Gastroesophageal sphincter (tissue), 4 donors: Measurements from ENCODE around the gene WDR47. TPM values are rescaled to one million over a fixed set of nuclear protein-coding genes. Genes with fewer than 3 reads are reported as not detected.
"Not testable (repeated sequence)": the region's sequence is repeated elsewhere in the genome, so short reads cannot be mapped to it uniquely, and the experiment has no call there.

Source experiments
- ATAC-seq: fragments of 150-250 bp; one replicate; pipeline ENCODE4 v1.9.1; 2016; ENCODE audit warnings: mild to moderate bottlenecking, moderate library complexity
- H3K27ac ChIP-seq, 4 donors: fragments of 200-600 bp; sonication (generic) in 3 of 4; 1 replicate in 3 of 4; 2 replicates in 1 of 4; pipeline ENCODE4 v1.5.1; 2016 to 2019
- H3K27me3 ChIP-seq: fragments of 200-600 bp; sonication (generic); one replicate; pipeline ENCODE4 v1.5.1; 2019
- H3K36me3 ChIP-seq, 2 donors: fragments of 200-600 bp; sonication (generic); one replicate each; pipeline ENCODE4 v1.5.1; 2019; ENCODE audit warnings: control low read depth in 1 of 2
- H3K4me1 ChIP-seq, 3 donors: fragments of 200-600 bp; sonication (generic); 1 replicate in 2 of 3; 2 replicates in 1 of 3; pipeline ENCODE4 v1.5.1; 2016 to 2019; ENCODE audit warnings: control low read depth in 2 of 3
- H3K4me3 ChIP-seq, 2 donors: fragments of 200-600 bp; sonication (generic); one replicate each; pipeline ENCODE4 v1.5.1; 2019; ENCODE audit warnings: mild to moderate bottlenecking in 1 of 2, moderate library complexity in 1 of 2
- H3K9me3 ChIP-seq, 3 donors: fragments of 200-600 bp; sonication (generic); one replicate each; pipeline ENCODE4 v1.5.1; 2017 to 2019; ENCODE audit warnings: control low read depth in 2 of 3
- CTCF ChIP-seq, 4 experiments: fragments of 200-600 bp in 2 of 4; fragments of 450-650 bp in 2 of 4; sonication (generic) in 1 of 4; IDR thresholded peaks; one replicate each; pipeline ENCODE4 v1.5.1; 2017 to 2019; ENCODE audit warnings: antibody characterized with exemption in 4 of 4, mild to moderate bottlenecking in 2 of 4, moderate library complexity in 2 of 4
- EP300 ChIP-seq: sonication (generic); formaldehyde crosslinking; IDR thresholded peaks from one replicate; pipeline ENCODE4 v1.6.1; 2017; ENCODE audit warnings: antibody characterized with exemption, mild to moderate bottlenecking
- POLR2A ChIP-seq, 2 donors: fragments of 450-650 bp; IDR thresholded peaks; one replicate each; pipeline ENCODE4 v1.6.1; 2017; ENCODE audit warnings: antibody characterized with exemption in 2 of 2, mild to moderate bottlenecking in 2 of 2, moderate library complexity in 1 of 2
- POLR2AphosphoS5 ChIP-seq: sonication (generic); formaldehyde crosslinking; IDR thresholded peaks from one replicate; pipeline ENCODE4 v1.6.1; 2017; ENCODE audit warnings: antibody characterized with exemption
- WGBS, 2 donors: methylation state at CpG; one replicate each; pipeline ENCODE4 v1.1.5; 2018; ENCODE audit warnings: low coverage in 1 of 2; 5-methylcytosine and 5-hydroxymethylcytosine counted together
- small RNA-seq, 4 donors: library from RNA; depleted of rRNA; stranded (forward); fragments of <200 nt; gene quantifications; one replicate each; pipeline ENCODE3, GENCODE V24; 2016
- total RNA-seq, 4 donors: library from RNA; depleted of rRNA; stranded (reverse); fragments of >200 nt; gene quantifications; one replicate each; pipeline ENCODE4 v1.1.0, GENCODE V29; 2016

The WDR47 gene
- total RNA-seq, 4 donors from 2014 or later = 19.7 to 31.3 (median 25.1) TPM

GRCh38 chr1:108936170-108936569, 105.7 kb downstream of the WDR47 start:
- H3K27ac ChIP-seq = no peak overlapping the region
- no peaks in the 10 kb centered on the region for H3K27me3 ChIP-seq
- no peaks in the 10 kb centered on the region for H3K4me1 ChIP-seq
- no peak overlapping the region for H3K4me3 ChIP-seq
- ATAC-seq = no peak
- no peak for TF ChIP-seq POLR2AphosphoS5
- TF ChIP-seq EP300 = no peak
- no peak for TF ChIP-seq CTCF (IDR thresholded peaks at IDR 0.05)
- TF ChIP-seq POLR2A (IDR thresholded peaks at IDR 0.05) = no peak
- WGBS, 2 donors = 77 to 100% methylated on average over 4 to 8 of the region's 9 CpGs
- peaks cover 5 to 92% of the 10 kb centered on the region in 2 donors for H3K36me3 ChIP-seq
- no peaks in the 10 kb centered on the region for H3K9me3 ChIP-seq

DNA sequence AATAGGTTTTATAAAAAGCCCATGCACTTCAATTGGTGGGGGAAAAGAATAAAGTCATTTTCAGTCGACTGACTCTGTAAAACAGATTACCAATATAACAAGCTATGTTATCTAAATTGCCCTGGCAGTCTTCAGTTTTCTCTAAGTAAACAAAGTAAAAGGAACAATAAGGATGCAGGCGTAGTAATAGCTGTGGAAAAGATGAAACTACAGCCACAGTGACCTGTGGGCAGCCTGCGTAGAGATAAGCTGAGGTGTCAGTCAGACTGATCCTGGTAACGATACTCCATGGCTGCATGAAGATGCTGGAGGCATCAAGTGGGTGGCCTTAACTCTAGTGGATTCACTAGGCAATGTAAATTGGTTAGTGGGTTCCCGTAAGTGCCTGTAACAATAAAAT, 108.0 kb downstream of the WDR47 start:
- Histone ChIP-seq H3K27ac (no peak overlapping the region), H3K9me3 (no peaks in the 10 kb centered on the region), H3K4me1 (no peaks in the 10 kb centered on the region), H3K36me3 (peaks cover 6 to 98% of the 10 kb centered on the region in 2 donors), H3K27me3 (no peaks in the 10 kb centered on the region), H3K4me3 (no peak overlapping the region)
- no peak for ATAC-seq
- no peak for TF ChIP-seq POLR2AphosphoS5
- TF ChIP-seq POLR2A (IDR thresholded peaks at IDR 0.05) = no peak
- WGBS, 2 donors = 81 to 82% methylated on average over 5 of the region's 5 CpGs

GRCh38 chr1:108927565-108927964, 114.3 kb downstream of the WDR47 start:
- not testable (repeated sequence) for H3K9me3 ChIP-seq, H3K4me1 ChIP-seq, H3K4me3 ChIP-seq, H3K27me3 ChIP-seq, H3K27ac ChIP-seq, ATAC-seq
- WGBS, 2 donors = 89% methylated on average over 1 of the region's 1 CpG; no CpG with 5 or more reads in 1 of the 2 donors
- H3K36me3 ChIP-seq = peaks cover 14 to 100% of the 10 kb centered on the region in 2 donors

- H3K27ac ChIP-seq = no peak overlapping the region
- no peaks in the 10 kb centered on the region for H3K9me3 ChIP-seq
- no peak for ATAC-seq
- 82 to 95% methylated on average over 2 of the region's 2 CpGs for WGBS, 2 donors
- no peaks in the 10 kb centered on the region for H3K27me3 ChIP-seq
- H3K4me3 ChIP-seq = no peak overlapping the region
- TF ChIP-seq POLR2AphosphoS5 = no peak
- peaks cover 11 to 99% of the 10 kb centered on the region in 2 donors for H3K36me3 ChIP-seq
- no peaks in the 10 kb centered on the region for H3K4me1 ChIP-seq
These were observed 116.0 kb downstream of the WDR47 start for GRCh38 chr1:108925920-108926319.

Small RNAs within 50 kb of the gene (small RNA-seq; reads per million reads assigned to genes)
- gene BX679664.1 (0 reads per million in 4 donors), gene BX679664.2 (0 reads per million in 4 donors)

Other genes with a start within 250 kb of the WDR47 start
- gene AKNAD1, start 185.0 kb downstream of the WDR47 start, total RNA-seq = 1 to 10 TPM in 2 of 4 donors, under 1 TPM in 2; 0.27 to 2.5 (median 1.1) TPM
- 100 to 1,000 TPM in 1 of 4 donors, 10 to 100 TPM in 3; 39.4 to 106 (median 99.2) TPM for gene GPSM2, start 165.1 kb downstream of the WDR47 start, total RNA-seq
- 10 to 100 TPM; 27.4 to 41.2 (median 29.9) TPM for gene CLCC1, start 78.6 kb downstream of the WDR47 start, total RNA-seq
- gene TAF13, start 33.9 kb upstream of the WDR47 start, total RNA-seq = 10 to 100 TPM; 54.8 to 73.1 (median 59.1) TPM
- 10 to 100 TPM; 29.3 to 42.3 (median 31.7) TPM for gene TMEM167B, start 48.7 kb upstream of the WDR47 start, total RNA-seq
- 10 to 100 TPM in 1 of 4 donors, under 1 TPM in 2, not detected in 1; 0.08 to 18.8 (median 0.40) TPM for gene ELAPOR1, start 72.0 kb upstream of the WDR47 start, total RNA-seq
- gene SARS1, start 171.8 kb upstream of the WDR47 start, total RNA-seq = 100 to 1,000 TPM; 154 to 187 (median 158) TPM
- 10 to 100 TPM in 2 of 4 donors, 1 to 10 TPM in 2; 5.7 to 18.6 (median 9.1) TPM for gene CELSR2, start 207.4 kb upstream of the WDR47 start, total RNA-seq
- gene PSRC1, start 241.0 kb upstream of the WDR47 start, total RNA-seq = 10 to 100 TPM in 2 of 4 donors, 1 to 10 TPM in 2; 6.9 to 26.9 (median 10.3) TPM